ENCODE data around the gene AUTS2.

The AUTS2 gene

DNA sequence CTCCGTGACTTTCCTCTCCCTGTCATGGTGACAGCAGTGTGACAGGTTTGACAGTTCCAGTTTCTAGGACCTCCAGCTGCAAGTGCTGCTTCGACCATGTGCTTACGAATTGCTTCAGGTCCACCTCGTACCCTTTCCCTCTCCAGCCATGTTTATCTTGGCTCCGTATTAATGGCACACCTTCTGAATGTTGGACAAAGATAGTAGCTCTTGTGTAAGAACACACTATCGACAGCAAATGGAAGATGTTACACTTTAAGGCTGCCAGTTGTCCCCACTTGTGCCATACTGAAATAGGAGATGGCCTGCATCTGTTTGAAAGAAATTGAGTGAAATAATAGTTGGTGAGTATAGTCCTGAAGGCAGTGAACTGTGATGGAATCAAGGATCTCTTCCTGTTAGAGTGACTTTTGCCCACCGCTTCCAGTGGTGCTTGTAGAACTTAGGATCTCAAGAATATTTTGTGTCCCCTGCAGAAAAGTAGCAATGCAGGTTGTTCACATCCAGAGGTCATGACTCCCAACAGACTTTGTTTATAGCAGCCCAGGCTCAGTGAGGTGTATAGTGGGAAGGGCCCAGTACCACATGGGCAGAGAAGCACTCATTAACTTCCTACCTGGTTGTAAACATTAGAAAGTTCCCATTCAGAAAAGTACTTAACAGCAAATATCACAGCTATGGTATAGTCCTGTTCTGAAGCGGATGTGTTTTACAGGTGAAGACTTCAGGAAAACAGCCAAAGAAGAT lies 904.0 kb downstream of the AUTS2 start:
- CTCF ChIA-PET = no interaction called here
- no peak overlapping the region for H3K4me3 ChIP-seq (ENCODE audit: low read depth, low read length)
- POLR2A ChIA-PET = no interaction called here
- DNase-seq (ENCODE audit: low read depth, low spot score) = no peak
- TF ChIP-seq, protein P1, sequence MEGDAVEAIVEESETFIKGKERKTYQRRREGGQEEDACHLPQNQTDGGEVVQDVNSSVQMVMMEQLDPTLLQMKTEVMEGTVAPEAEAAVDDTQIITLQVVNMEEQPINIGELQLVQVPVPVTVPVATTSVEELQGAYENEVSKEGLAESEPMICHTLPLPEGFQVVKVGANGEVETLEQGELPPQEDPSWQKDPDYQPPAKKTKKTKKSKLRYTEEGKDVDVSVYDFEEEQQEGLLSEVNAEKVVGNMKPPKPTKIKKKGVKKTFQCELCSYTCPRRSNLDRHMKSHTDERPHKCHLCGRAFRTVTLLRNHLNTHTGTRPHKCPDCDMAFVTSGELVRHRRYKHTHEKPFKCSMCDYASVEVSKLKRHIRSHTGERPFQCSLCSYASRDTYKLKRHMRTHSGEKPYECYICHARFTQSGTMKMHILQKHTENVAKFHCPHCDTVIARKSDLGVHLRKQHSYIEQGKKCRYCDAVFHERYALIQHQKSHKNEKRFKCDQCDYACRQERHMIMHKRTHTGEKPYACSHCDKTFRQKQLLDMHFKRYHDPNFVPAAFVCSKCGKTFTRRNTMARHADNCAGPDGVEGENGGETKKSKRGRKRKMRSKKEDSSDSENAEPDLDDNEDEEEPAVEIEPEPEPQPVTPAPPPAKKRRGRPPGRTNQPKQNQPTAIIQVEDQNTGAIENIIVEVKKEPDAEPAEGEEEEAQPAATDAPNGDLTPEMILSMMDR (IDR thresholded peaks at IDR 0.05; ENCODE audit: insufficient read depth, low read length, missing control alignments) = no peak

DNA sequence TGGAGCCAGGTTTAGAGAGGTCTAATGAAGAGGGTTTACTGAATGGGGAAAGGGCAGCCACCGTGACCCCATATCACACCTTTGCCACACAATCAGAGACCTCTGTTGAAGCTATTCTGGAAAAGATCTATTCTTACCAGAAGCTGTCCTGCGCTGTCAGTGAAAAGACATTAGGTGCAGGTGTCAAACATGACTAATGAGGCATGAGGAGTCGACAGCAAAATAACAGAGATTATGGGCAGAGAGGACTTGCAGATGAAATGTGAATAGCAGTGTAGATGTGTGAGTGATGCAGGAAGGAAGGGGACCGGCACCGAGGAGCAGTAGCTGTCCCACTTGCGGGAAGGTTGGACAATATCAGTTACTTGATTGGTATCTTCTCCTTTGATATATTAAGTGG lies 906.0 kb downstream of the AUTS2 start:
- no peak overlapping the region for H3K4me3 ChIP-seq (ENCODE audit: low read depth, low read length)
- ChIA-PET POLR2A (no interaction called here), CTCF (interaction anchor here (1.6 kb wide), 1 partner anchor 12 kb away, joined by 4 read pairs; no protein-coding TSS in a partner anchor)
- TF ChIP-seq, protein P1 (IDR thresholded peaks at IDR 0.05; ENCODE audit: insufficient read depth, low read length, missing control alignments) = no peak
- no peak for DNase-seq (ENCODE audit: low read depth, low spot score)

DNA sequence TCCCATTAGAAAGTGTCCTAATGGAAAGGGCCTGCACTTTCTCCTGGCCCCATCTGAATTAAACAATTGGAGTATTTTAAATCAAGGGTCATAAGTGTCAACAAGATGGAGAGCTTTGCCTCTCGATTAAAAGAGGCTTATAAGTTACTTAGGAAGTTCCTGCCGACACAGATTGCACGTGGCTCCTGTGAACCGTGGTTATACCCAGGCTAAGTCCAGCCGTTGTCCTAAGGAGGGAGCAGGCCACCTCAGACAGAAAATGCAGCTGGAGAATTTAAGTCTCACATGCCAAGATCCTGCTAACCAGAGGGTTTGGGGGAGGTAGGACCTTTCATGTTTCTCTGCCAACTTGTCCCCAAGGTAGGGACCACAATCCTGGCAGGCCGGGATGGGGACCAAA lies 907.2 kb downstream of the AUTS2 start:
- ChIA-PET CTCF (interaction anchor here (1.2 to 1.6 kb wide), 3 partner anchors 11 to 193 kb away, joined by 3 to 4 read pairs (median 3); no protein-coding TSS in a partner anchor), POLR2A (no interaction called here)
- no peak for DNase-seq (ENCODE audit: low read depth, low spot score)
- H3K4me3 ChIP-seq (ENCODE audit: low read depth, low read length) = no peak overlapping the region
- TF ChIP-seq, protein P1 (IDR thresholded peaks at IDR 0.05; ENCODE audit: insufficient read depth, low read length, missing control alignments) = no peak

DNA sequence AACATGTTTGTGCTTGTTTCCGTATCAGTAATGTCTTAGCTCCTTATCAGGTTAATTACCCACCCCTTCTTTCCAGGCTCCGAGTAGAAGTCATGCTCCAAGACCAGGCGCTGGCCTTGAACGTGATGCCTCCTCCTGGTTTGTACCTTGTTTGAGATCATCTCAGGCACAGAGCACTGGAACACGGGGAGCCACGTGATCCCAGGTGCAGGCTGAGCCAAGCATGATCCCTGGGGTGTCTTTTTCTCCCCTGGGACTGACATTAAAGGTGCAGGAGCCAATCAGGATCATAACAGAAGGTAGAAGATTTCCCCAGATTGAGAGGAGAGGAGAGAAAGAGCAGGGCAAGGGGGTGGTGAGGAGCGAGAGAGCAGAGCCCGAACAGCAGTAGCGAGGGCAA lies 907.6 kb downstream of the AUTS2 start:
- ChIA-PET POLR2A (no interaction called here), CTCF (interaction anchor here (1.2 to 1.6 kb wide), 3 partner anchors 10 to 192 kb away, joined by 3 to 4 read pairs (median 3); no protein-coding TSS in a partner anchor)
- no peak for DNase-seq (ENCODE audit: low read depth, low spot score)
- H3K4me3 ChIP-seq (ENCODE audit: low read depth, low read length) = no peak overlapping the region
- TF ChIP-seq, protein P1 (IDR thresholded peaks at IDR 0.05; ENCODE audit: insufficient read depth, low read length, missing control alignments) = no peak

DNA sequence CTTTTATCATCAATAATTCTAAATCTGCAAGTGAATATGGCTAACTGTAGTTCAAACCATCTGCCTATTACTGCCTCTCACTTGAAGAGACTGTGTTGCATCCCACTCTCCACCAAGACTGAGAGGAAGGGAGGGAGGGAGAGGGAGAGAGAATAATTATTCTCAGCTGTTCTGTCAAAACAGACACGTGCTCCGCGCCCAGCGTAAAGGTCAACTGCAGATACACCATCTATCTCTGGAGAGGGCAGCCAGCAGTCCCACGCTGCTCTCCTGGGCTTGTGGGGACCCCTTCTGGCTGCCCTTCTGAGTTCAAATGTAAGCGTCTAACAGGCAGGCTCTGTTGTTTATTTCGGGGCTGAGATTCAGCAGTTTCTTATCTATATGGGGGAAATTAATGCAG lies 908.2 kb downstream of the AUTS2 start:
- CTCF ChIA-PET = interaction anchor here (1.4 kb wide), 1 partner anchor 192 kb away, joined by 3 read pairs; no protein-coding TSS in a partner anchor

DNA sequence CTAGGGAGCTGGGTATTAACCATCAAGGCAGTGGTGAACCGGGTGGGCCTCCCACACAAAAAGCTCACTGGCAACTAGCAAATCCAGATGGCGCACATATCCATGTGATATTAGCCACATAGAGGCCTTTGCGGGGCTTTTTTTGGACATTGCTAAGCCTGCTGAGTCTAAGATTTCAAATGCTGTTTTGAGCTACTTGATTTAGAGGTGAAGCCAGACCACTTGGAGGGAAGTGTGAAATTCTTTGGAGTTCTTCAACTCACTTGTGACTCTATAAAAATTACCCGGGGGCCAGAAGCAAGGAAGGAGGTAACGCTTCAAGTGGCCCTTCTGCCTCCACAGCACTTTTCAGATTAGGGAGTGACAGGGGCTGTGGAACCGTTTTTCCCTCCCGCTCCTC lies 913.9 kb downstream of the AUTS2 start:
- TF ChIP-seq, protein P1 (IDR thresholded peaks at IDR 0.05; ENCODE audit: insufficient read depth, low read length, missing control alignments) = no peak
- no peak for DNase-seq (ENCODE audit: low read depth, low spot score)
- CTCF ChIA-PET = interaction anchor here (0.7 to 1.4 kb wide), 3 partner anchors 10 to 470 kb away, joined by 3 to 5 read pairs (median 3); no protein-coding TSS in a partner anchor
- no peak overlapping the region for H3K4me3 ChIP-seq (ENCODE audit: low read depth, low read length)
- POLR2A ChIA-PET = no interaction called here

More for the DNA sequence above, 908.2 kb downstream of the AUTS2 start:
- no peak overlapping the region for H3K4me3 ChIP-seq (ENCODE audit: low read depth, low read length)
- POLR2A ChIA-PET = no interaction called here
- TF ChIP-seq, protein P1 (IDR thresholded peaks at IDR 0.05; ENCODE audit: insufficient read depth, low read length, missing control alignments) = no peak
- DNase-seq (ENCODE audit: low read depth, low spot score) = no peak
